Suprapubic skin (tissue), 4 donors: ENCODE data around the gene HMGCL. TPM values are rescaled to one million over a fixed set of nuclear protein-coding genes. Genes with fewer than 3 reads are reported as not detected.

ENCODE experiments used
- DNase-seq, 2 donors: peaks; one replicate each; pipeline ENCODE4 v3.0.0-alpha.2; 2019; ENCODE audit warnings: low spot score in 2 of 2
- H3K27ac ChIP-seq: fragments of 200-600 bp; sonication (generic); one replicate; pipeline ENCODE4 v1.5.1; 2019
- H3K27me3 ChIP-seq: fragments of 200-600 bp; sonication (generic); one replicate; pipeline ENCODE4 v1.5.1; 2019
- H3K36me3 ChIP-seq: fragments of 200-600 bp; sonication (generic); one replicate; pipeline ENCODE4 v1.5.1; 2019
- H3K4me1 ChIP-seq: fragments of 200-600 bp; sonication (generic); one replicate; pipeline ENCODE4 v1.5.1; 2019
- H3K4me3 ChIP-seq: fragments of 200-600 bp; sonication (generic); one replicate; pipeline ENCODE4 v1.5.1; 2019; ENCODE audit warnings: mild to moderate bottlenecking
- H3K9me3 ChIP-seq: fragments of 200-600 bp; sonication (generic); one replicate; pipeline ENCODE4 v1.5.1; 2019
- EP300 ChIP-seq: sonication (generic); formaldehyde crosslinking; IDR thresholded peaks from one replicate; pipeline ENCODE4 v1.6.1; 2017; ENCODE audit warnings: antibody characterized with exemption
- POLR2A ChIP-seq, 2 donors: fragments of 450-650 bp; IDR thresholded peaks; one replicate each; pipeline ENCODE4 v1.6.1; 2017; ENCODE audit warnings: antibody characterized with exemption in 2 of 2, mild to moderate bottlenecking in 2 of 2, moderate library complexity in 2 of 2
- POLR2AphosphoS5 ChIP-seq, 3 donors: sonication (generic); formaldehyde crosslinking; IDR thresholded peaks; one replicate each; pipeline ENCODE4 v1.6.1; 2017; ENCODE audit warnings: antibody characterized with exemption in 3 of 3
- WGBS: methylation state at CpG from one replicate; pipeline ENCODE4 v1.1.5; 2018; 5-methylcytosine and 5-hydroxymethylcytosine counted together
- total RNA-seq, 4 donors: library from RNA; depleted of rRNA; stranded (reverse); fragments of >200 nt; gene quantifications; one replicate each; pipeline ENCODE4 v1.1.0, GENCODE V29; 2016
- TF ChIP-seq, protein P1 (sequence below), 2 donors: fragments of 200-600 bp in 1 of 2; fragments of 450-650 bp in 1 of 2; sonication (generic) in 1 of 2; IDR thresholded peaks; one replicate each; pipeline ENCODE4 v1.5.1; 2016 to 2019; ENCODE audit warnings: antibody characterized with exemption in 2 of 2, mild to moderate bottlenecking in 1 of 2, moderate library complexity in 1 of 2

HMGCL gene
- total RNA-seq = 10 to 100 TPM; 17.7 to 41.9 (median 29.3) TPM

DNA sequence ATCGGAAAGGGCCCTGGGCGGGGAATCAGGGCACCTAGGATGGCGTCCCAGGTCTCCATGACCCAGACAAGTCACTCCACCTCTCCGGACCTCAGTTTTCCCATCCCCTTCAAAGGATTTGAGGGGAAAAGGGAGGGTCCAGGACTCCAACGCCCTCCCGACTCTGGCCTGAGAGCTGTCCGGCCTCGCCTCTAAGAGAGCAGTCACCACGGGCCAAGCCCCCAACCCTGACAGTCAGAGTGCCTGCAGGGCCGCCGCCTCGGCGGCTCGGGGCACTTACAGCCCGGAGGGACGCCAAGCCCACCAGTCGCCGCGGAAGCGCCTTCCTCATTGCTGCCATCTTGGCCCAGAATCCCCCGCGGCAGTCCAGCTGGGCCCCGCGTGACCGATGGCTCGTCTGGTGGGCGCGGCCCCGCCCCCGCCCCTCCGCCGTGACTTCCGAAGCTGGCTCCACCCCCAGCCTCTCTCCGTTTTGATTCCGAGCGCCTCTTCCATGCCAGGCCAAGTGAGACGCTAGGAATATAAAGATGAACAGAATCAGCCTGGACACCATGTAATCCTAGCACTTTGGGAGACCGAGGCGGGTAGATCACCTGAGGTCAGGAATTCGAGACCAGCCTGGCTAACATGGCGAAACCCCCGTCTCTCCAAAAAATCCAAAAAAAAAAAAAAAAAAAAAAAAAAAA, at the start of gene HMGCL:
HMGCL (minus strand) TSS at position 354 of the 686 bp plus-strand sequence; CDS start at position 340, 14 bp downstream.
- WGBS = 0% methylated on average over 12 of the region's 42 CpGs
- TF ChIP-seq EP300 (no peak), POLR2AphosphoS5 (IDR thresholded peaks at IDR 0.05) (peak; percentile 72 to 91 (median 75)), POLR2A (IDR thresholded peaks at IDR 0.05) (peak in 1 of 2 donors; percentile 80)
- TF ChIP-seq, protein P1, sequence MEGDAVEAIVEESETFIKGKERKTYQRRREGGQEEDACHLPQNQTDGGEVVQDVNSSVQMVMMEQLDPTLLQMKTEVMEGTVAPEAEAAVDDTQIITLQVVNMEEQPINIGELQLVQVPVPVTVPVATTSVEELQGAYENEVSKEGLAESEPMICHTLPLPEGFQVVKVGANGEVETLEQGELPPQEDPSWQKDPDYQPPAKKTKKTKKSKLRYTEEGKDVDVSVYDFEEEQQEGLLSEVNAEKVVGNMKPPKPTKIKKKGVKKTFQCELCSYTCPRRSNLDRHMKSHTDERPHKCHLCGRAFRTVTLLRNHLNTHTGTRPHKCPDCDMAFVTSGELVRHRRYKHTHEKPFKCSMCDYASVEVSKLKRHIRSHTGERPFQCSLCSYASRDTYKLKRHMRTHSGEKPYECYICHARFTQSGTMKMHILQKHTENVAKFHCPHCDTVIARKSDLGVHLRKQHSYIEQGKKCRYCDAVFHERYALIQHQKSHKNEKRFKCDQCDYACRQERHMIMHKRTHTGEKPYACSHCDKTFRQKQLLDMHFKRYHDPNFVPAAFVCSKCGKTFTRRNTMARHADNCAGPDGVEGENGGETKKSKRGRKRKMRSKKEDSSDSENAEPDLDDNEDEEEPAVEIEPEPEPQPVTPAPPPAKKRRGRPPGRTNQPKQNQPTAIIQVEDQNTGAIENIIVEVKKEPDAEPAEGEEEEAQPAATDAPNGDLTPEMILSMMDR (IDR thresholded peaks at IDR 0.05) = no peak
- Histone ChIP-seq H3K4me1 (peaks cover 11% of the 10 kb centered on the region), H3K4me3 (peak within 1 kb of the TSS; percentile 69), H3K27me3 (no peaks in the 10 kb centered on the region), H3K36me3 (no peaks in the 10 kb centered on the region), H3K9me3 (no peaks in the 10 kb centered on the region), H3K27ac (peak within 1 kb of the TSS; percentile 90)
- DNase-seq = peak; percentile 95

DNA sequence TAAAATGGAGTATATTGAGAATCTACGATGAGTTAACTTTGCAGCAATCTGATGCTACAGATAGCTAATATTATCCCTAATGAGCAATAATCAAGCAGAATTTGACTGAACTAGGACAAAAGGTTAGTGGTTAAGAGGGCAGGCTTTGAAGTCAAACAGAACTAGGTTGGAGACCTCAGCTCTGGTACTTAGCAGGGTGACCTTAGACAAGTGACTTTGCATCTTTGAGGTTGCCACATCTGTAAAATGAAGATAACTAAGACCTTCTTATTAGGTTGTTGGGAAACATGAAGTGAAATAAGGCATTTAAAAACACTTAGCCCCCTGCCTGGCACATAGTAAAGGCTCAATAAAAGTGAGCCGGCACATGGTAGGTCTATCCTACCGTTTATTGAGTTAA, 47.2 kb upstream of the HMGCL start:
- peaks cover 8% of the 10 kb centered on the region for H3K4me1 ChIP-seq
- TF ChIP-seq POLR2A (IDR thresholded peaks at IDR 0.05) (no peak), POLR2AphosphoS5 (IDR thresholded peaks at IDR 0.05) (no peak), EP300 (no peak)
- TF ChIP-seq, protein P1 (IDR thresholded peaks at IDR 0.05) = no peak
- H3K9me3 ChIP-seq = no peaks in the 10 kb centered on the region
- 91% methylated on average over 3 of the region's 3 CpGs for WGBS
- H3K4me3 ChIP-seq = no peak overlapping the region
- H3K27me3 ChIP-seq = no peaks in the 10 kb centered on the region
- H3K27ac ChIP-seq = no peak overlapping the region
- DNase-seq = no peak
- no peaks in the 10 kb centered on the region for H3K36me3 ChIP-seq

DNA sequence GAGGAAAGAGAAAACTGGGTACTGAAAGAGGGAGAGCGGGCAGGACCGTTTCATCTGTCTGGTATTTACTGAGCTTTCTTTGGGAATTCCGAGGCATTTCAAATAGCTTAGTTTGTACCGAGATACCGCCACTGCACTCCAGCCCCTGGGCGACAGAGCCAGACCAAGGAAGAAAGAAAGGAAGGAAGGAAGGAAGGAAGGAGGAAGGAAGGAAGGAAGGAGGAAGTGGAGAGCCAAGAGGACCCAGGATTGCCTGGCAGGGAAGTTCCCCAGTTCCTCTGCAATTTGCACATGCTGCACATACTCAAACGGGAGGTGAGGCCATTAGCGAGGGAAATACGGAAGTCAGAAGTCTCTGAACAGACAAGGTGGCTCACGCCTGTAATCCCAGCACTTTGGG, 43.8 kb upstream of the HMGCL start:
- peaks cover 21% of the 10 kb centered on the region for H3K4me1 ChIP-seq
- no peaks in the 10 kb centered on the region for H3K27me3 ChIP-seq
- peak overlapping the region; percentile 70 for H3K27ac ChIP-seq
- peak overlapping the region; percentile 83 for H3K4me3 ChIP-seq
- TF ChIP-seq EP300 (no peak), POLR2AphosphoS5 (IDR thresholded peaks at IDR 0.05) (no peak), POLR2A (IDR thresholded peaks at IDR 0.05) (no peak)
- TF ChIP-seq, protein P1 (IDR thresholded peaks at IDR 0.05) = no peak
- H3K36me3 ChIP-seq = peaks cover 5% of the 10 kb centered on the region
- DNase-seq = no peak
- no peaks in the 10 kb centered on the region for H3K9me3 ChIP-seq
- 50% methylated on average over 10 of the region's 10 CpGs for WGBS

DNA sequence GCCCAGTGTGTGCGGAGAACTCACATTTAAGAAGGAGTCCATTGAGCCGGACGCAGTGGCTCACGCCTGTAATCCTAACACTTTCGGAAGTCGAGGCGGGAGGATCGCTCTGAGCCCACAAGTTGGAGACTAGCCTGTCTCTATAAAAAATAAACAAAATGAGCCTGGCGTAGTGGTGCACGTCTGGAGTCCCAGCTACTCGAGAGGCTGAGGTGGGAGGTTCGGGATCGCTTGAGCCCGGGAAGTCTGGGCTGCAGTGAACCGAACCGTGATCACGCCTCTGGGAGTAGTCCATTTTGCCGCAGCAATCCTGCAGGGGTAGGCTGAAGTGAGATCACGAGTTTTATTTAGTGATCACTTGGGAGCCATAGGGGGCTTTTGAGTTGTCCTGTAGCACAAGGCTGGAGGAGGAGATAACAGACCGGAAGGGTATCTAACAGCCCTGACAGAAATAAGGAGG, 43.4 kb upstream of the HMGCL start:
- Histone ChIP-seq H3K27me3 (no peaks in the 10 kb centered on the region), H3K9me3 (no peaks in the 10 kb centered on the region), H3K36me3 (peaks cover 6% of the 10 kb centered on the region), H3K27ac (peak overlapping the region; percentile 70), H3K4me1 (peaks cover 21% of the 10 kb centered on the region), H3K4me3 (peak overlapping the region; percentile 83)
- DNase-seq = peak in 1 of 2 donors; percentile 63
- TF ChIP-seq POLR2A (IDR thresholded peaks at IDR 0.05) (no peak), EP300 (no peak), POLR2AphosphoS5 (IDR thresholded peaks at IDR 0.05) (no peak)
- TF ChIP-seq, protein P1 (IDR thresholded peaks at IDR 0.05) = no peak
- WGBS = 20% methylated on average over 20 of the region's 20 CpGs

DNA sequence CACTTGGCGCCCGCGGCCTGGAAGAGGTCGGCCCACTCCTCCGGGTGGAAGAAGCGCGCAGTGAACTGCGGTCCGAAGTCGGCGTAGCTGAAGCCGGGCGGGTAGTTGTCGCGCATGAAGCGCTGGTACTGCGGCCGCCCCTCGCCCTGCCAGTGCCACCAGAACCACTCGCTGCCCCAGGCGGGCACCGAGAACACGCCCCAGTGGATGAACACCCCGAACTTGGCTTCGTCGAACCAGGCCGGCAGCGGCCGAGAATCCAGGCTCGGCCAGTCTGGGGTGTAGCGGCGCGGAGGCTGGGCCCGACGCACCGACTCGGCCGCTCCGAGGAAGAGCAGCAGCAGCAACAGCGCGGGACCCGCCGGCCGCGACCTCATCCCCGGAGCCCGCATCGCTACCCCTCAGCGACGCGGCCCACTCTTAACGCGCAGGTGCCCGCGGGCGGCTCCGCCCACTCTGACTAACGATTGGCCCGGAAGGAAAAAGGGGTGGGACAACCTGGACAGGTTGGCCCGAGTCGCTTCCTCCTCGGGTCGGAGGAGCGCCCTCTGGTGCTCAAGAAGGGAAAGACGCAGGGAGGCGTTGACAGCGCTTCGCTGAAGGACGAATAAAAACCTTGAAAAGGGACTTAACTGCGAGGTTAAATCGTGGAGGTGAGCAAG, 42.8 kb upstream of the HMGCL start, which contains the start of gene FUCA1:
FUCA1 (minus strand) TSS at position 396 of the 662 bp plus-strand sequence; CDS start at position 392, 4 bp downstream.
- H3K36me3 ChIP-seq = peaks cover 9% of the 10 kb centered on the region
- peaks cover 21% of the 10 kb centered on the region for H3K4me1 ChIP-seq
- under 1% methylated on average over 40 of the region's 71 CpGs for WGBS
- peak within 1 kb of the TSS; percentile 70 for H3K27ac ChIP-seq
- peak within 1 kb of the TSS; percentile 83 for H3K4me3 ChIP-seq
- no peaks in the 10 kb centered on the region for H3K9me3 ChIP-seq
- peak; percentile 94 to 95 for DNase-seq
- TF ChIP-seq POLR2AphosphoS5 (IDR thresholded peaks at IDR 0.05) = no peak
- TF ChIP-seq EP300 = no peak
- TF ChIP-seq, protein P1 (IDR thresholded peaks at IDR 0.05) = peak; percentile 88 to 97
- peak in 1 of 2 donors; percentile 13 for TF ChIP-seq POLR2A (IDR thresholded peaks at IDR 0.05)
- H3K27me3 ChIP-seq = no peaks in the 10 kb centered on the region
